ENCODE measurements around the gene C1orf174.

The C1orf174 gene

DNA sequence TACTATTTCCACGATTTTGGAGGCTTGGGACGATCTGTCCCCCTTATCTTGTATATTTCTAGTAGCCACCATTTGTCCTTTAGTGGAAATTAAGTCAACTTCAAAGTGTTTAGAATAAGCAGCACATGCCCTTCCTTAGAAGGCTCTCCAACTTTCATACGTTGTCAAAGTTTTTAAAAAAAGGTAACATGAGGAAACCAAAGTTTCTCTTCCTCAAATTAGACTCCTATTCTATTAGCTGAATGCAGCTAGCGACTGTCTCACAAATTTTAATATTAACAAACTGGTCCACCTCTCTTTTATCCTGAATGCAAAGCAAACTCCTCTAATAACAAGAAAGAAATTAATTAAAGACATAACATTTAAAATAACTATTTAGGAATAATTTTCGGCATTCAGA is 6.9 kb downstream of the C1orf174 start:
- DNase-seq: no peak

GRCh38 chr1:3892748-3893147 is 7.3 kb downstream of the C1orf174 start:
- DNase-seq: no peak

- DNase-seq: no peak
Measured at GRCh38 chr1:3891329-3891865, 8.7 kb downstream of the C1orf174 start.

DNA sequence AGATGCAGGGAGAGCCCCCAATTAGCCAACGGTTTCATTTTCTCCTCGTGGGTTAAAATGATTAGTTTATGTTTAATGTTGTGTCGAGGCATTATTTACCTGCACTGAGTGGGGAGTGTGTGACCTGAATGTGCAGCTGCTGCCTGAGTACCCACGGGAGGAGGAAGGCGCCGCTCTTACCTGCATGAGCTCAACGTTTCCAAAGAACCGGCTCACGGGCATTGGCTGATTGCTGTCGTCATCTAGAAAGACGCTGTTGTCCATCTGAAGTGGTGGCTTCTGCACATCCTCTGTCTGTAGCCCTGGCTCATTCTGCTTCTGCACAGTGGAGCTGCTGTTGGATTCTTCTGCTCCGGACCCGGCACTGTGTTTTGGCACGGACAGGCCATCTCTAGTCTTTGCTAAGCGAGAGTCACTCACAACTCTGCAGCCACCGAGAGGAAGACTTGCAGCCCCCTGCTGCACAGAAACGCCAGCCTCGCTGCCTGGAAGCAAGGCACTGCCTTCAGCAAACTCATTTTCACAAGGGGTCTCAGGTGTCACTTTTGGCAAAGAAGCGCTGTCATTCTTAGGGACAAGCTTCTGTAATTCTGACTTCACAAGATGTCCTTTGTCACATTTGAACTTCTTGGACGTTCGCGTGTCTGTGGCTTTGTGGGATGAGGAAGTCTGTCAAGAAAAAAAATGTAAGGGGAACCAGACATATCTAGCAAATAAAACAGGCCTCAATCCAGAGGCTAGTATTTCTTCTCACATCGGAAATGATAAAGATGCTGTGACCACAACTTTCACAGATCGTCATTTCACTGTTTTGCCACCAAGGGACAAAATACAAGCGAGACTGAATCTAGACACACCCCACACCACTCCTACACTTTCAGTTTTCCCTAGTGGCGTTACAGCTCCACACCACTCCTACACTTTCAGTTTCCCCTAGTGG is 9.4 kb downstream of the C1orf174 start:
- DNase-seq: no peak

- no peak for DNase-seq
Measured at GRCh38 chr1:3889936-3890335, 10.1 kb downstream of the C1orf174 start.

DNA sequence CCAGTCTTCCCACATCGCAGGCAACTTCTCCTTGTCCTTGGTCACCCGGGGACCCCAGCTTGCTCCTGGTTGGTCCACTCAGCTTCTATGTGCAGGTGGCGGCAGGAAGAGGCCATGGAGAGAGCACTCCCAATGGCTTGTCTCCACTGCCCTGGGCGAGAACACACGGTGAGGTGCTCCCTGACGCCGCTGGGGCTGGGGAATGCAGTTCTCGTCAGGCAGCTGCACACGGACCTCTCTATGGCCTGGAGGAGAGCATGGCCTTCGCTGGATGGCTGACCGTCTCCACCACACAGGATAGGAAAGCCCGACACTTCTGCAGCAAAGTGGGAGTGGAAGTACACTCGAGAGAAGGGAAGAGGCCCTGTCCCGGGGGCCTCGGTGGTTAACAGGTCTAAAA is 11.8 kb downstream of the C1orf174 start:
- DNase-seq: no peak

DNA sequence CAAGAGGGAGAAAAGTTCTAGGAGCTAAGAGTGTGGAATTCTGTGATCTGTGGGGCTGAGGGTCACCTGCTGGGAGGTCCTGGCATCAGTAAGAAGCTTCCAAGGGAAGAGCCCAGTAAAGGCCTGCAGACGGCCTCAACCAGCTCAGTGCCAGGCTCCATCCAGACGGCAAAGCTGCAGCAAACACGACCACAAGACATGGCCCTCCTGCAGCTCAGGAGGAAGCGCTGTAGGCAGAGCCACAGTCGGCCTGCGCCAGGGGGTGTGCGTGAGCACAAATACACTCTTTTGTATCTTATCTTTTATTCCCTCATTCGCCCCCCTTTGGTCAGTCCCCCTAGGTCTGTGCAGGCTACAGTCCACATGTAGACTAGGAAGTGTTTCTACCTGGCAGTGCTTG is 13.4 kb downstream of the C1orf174 start:
- DNase-seq: no peak

- DNase-seq: no peak
Measured at GRCh38 chr1:3886106-3886670, 13.9 kb downstream of the C1orf174 start.

- no peak for DNase-seq
Measured at GRCh38 chr1:3885611-3886010, 14.5 kb downstream of the C1orf174 start.

GRCh38 chr1:3884966-3885365 is 15.1 kb downstream of the C1orf174 start:
- no peak for DNase-seq

DNA sequence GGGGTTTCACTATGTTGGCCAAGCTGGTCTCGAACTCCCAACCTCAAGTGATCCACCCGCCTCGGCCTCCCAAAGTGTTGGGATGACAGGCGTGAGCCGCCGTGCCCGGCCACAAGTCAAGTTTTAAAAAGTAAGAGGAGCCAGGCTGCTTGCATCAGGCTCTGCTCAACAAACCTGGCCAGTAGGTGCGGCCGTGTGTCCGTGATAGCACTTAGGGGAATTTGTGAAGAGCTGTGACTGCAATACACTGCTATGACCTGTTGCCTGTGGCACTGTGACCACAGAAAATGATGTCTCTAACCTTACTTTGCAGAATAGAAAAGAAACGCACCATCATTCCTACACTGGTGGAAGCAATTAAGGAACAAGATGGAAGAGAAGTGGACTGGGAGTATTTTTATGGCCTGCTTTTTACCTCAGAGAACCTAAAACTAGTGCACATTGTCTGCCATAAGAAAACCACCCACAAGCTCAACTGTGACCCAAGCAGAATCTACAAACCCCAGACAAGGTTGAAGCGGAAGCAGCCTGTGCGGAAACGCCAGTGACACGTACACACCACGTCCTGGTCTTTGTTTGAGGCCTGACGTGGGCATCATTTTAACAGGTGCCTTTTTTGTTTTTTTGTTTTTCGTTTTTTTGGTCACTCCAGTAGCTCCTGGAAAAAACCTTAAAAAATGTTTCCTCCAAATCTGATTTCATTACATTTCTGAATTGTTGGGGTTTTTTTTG is 16.7 kb downstream of the C1orf174 start:
- DNase-seq: no peak

GRCh38 chr1:3881193-3881480 is 18.9 kb downstream of the C1orf174 start:
- DNase-seq: no peak

GRCh38 chr1:3880429-3881192 is 19.5 kb downstream of the C1orf174 start:
- DNase-seq: no peak

DNA sequence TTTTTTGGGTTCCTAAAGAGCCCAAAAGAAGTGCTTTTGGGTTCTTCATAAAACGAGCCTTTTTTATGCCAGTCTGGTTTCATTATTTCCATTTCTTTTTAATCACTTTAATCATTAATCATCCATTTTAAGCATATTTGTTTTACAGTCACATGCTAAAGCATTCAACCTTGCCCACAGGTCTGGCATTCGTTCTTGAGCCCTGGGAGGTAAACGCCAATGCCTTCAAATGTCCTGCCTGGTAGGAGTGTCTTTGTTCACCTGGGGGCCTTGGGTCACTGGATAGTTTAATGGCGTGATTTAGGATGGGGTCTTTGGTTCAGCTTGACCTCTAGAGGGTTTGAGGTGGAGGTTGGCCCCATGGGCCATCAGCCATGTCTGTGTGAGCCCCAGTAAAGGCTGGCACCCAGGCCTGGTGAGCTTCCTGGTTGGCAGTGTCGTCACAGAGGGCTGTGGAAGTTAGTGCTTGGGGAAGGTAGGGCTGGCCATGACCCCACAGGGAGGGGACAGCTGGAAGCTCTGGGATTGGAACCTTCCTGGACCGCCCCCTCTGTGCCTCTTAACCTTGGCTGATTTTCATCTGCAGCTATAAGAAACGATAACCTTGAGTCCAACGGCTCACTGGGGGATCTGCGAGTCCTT is 20.2 kb downstream of the C1orf174 start:
- no peak for DNase-seq

GRCh38 chr1:3879099-3879498 is 21.0 kb downstream of the C1orf174 start:
- no peak for DNase-seq

DNA sequence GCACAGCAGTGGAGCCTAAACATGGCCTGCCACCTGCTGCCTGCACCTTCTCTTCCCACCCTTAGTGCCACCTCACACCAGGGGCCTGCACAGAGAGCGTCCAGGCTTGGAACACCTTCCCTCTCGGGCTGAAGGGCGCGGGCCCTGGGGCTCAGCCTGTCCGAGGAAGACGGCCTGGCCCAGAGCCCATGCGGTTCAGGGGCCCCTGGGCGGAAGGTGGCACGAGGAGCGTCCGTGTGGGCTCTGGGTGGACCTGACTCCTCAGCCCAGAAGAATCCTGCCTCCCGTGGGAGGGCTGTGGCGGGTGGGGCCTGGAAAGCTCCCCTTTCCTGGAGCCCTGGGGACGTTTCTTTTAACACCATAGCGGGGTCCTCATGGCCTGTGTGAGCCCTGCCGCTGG is 23.4 kb downstream of the C1orf174 start:
- DNase-seq: no peak

DNA sequence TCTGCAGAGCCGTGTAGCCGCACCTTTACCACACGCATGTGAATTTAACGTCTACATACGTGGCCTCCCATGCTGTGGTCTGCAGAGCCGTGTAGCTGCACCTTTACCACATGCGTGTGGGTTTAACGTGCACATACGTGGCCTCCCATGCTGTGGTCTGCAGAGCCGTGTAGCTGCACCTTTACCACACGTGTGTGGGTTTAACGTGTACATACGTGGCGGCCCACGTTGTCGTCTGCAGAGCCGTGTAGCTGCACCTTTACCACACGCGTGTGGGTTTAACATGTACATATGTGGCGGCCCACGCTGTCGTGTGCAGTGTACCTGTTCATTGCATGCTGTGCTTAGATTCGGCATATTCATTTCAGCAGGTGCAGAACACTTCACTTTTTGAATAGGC is 25.3 kb downstream of the C1orf174 start:
- DNase-seq: no peak

- no peak for DNase-seq
Measured at GRCh38 chr1:3872546-3872945, 27.5 kb downstream of the C1orf174 start.

DNA sequence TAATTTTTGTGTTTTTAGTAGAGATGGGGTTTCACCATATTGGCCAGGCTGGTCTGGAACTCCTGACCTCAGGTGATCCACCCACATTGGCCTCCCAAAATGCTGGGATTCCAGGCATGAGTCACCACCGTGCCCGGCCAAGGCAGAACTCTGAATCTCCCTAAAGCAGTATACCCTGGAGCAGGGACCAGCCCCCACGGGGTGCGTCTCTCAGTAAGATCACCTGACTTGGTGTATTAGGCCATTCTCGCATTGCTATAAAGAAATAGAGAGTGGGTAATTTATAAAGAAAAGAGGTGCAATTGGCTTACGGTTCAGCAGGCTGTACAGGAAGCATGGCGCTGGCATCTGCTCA is 28.6 kb downstream of the C1orf174 start:
- DNase-seq: no peak

- DNase-seq: peak; percentile 77
Measured at GRCh38 chr1:3869751-3870301, 30.2 kb downstream of the C1orf174 start.

GRCh38 chr1:3868464-3869006 is 31.5 kb downstream of the C1orf174 start:
- no peak for DNase-seq

DNA sequence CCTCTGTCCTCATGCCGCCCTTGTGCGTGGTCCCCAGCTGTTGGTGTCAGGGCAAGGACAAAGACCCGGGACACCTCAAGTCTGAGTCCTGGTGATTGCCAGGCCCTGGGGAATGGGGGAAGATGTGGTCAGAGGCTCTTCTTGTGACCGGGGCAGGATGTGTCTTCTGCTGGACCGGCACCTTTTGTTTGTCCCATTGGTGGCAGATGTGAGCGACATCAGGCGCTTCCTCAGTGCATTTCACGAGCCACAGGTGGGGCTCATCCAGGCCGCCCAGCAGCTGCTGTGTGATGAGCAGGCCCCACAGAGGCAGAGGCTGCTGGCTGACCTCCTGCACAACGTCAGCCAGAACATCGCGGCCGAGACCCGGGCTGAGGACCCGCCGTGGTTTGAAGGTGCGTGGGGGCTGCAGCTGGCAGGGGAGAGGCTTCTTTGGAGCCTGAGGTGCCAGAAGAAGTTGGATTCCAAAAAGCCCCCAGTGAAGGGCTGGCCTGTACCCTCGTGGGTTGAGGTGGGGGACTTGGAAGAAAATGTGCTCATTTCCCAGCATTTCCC is 34.4 kb downstream of the C1orf174 start:
- no peak for DNase-seq
